ENCODE measurements around the gene CCDC59.

Gene CCDC59

GRCh38 chr12:82327861-82328260, 30.3 kb downstream of the CCDC59 start:
- no peak for TF ChIP-seq Cebpa-rat (IDR thresholded peaks at IDR 0.05)

GRCh38 chr12:82326905-82327503, 31.2 kb downstream of the CCDC59 start:
- no peak overlapping the region for H3K27ac ChIP-seq
- no peaks in the 10 kb centered on the region for H3K9me3 ChIP-seq (replicated peaks in 1 of 11)
- H4K20me1 ChIP-seq: no peaks in the 10 kb centered on the region
- no peaks in the 10 kb centered on the region for H3K4me1 ChIP-seq
- H3K36me3 ChIP-seq: no peaks in the 10 kb centered on the region
- no peak overlapping the region for H3K4me2 ChIP-seq
- no peak for TF ChIP-seq Cebpa-rat (IDR thresholded peaks at IDR 0.05)
- H3K27me3 ChIP-seq: no peaks in the 10 kb centered on the region
- no peak overlapping the region for H3K4me3 ChIP-seq
- H3K9ac ChIP-seq: no peak overlapping the region

More at GRCh38 chr12:82327861-82328260, 30.3 kb downstream of the CCDC59 start:
- Histone ChIP-seq H3K9me3 (replicated peaks in 1 of 11) (no peaks in the 10 kb centered on the region), H3K27me3 (no peaks in the 10 kb centered on the region), H3K4me3 (no peak overlapping the region), H3K36me3 (no peaks in the 10 kb centered on the region), H3K4me2 (no peak overlapping the region), H3K9ac (no peak overlapping the region), H3K4me1 (no peaks in the 10 kb centered on the region), H4K20me1 (no peaks in the 10 kb centered on the region), H3K27ac (no peak overlapping the region)

- Histone ChIP-seq H3K27me3 (no peaks in the 10 kb centered on the region), H3K4me2 (no peak overlapping the region), H3K27ac (no peak overlapping the region), H3K9ac (no peak overlapping the region), H3K4me3 (no peak overlapping the region), H4K20me1 (no peaks in the 10 kb centered on the region), H3K4me1 (no peaks in the 10 kb centered on the region), H3K9me3 (replicated peaks in 1 of 11) (no peaks in the 10 kb centered on the region), H3K36me3 (no peaks in the 10 kb centered on the region)
- TF ChIP-seq Cebpa-rat (IDR thresholded peaks at IDR 0.05): no peak
Measured at GRCh38 chr12:82325540-82326336, 32.4 kb downstream of the CCDC59 start.

- no peak overlapping the region for H3K4me2 ChIP-seq
- H3K36me3 ChIP-seq: no peaks in the 10 kb centered on the region
- no peaks in the 10 kb centered on the region for H3K4me1 ChIP-seq
- no peak overlapping the region for H3K27ac ChIP-seq
- H3K9ac ChIP-seq: no peak overlapping the region
- no peak overlapping the region for H3K4me3 ChIP-seq
- H3K27me3 ChIP-seq: no peaks in the 10 kb centered on the region
- TF ChIP-seq Cebpa-rat (IDR thresholded peaks at IDR 0.05): no peak
- H3K9me3 ChIP-seq (replicated peaks in 1 of 11): no peaks in the 10 kb centered on the region
- no peaks in the 10 kb centered on the region for H4K20me1 ChIP-seq
Measured at GRCh38 chr12:82319276-82319675, 38.9 kb downstream of the CCDC59 start.

GRCh38 chr12:82314406-82314892, 43.7 kb downstream of the CCDC59 start:
- Histone ChIP-seq H3K9ac (no peak overlapping the region), H3K4me1 (no peaks in the 10 kb centered on the region), H3K27ac (no peak overlapping the region), H3K36me3 (no peaks in the 10 kb centered on the region), H3K27me3 (no peaks in the 10 kb centered on the region), H3K4me3 (no peak overlapping the region), H3K9me3 (replicated peaks in 1 of 11) (no peaks in the 10 kb centered on the region), H3K4me2 (no peak overlapping the region), H4K20me1 (no peaks in the 10 kb centered on the region)
- no peak for TF ChIP-seq Cebpa-rat (IDR thresholded peaks at IDR 0.05)
